Liver (tissue), 9 donors: Measurements from ENCODE around the gene ZNF524. TPM values are rescaled to one million over a fixed set of nuclear protein-coding genes. Genes with fewer than 3 reads are reported as not detected.

ENCODE experiments used
- DNase-seq: peaks from one replicate; pipeline ENCODE4 v3.0.0-alpha.2; 2017; ENCODE audit warnings: low spot score
- H3K27ac ChIP-seq, 2 donors: one replicate each; pipeline ENCODE4 v1.7.0; 2013; ENCODE audit warnings: inconsistent platforms in 2 of 2, low read length in 2 of 2, control low read depth in 1 of 2, low read depth in 1 of 2, mild to moderate bottlenecking in 1 of 2
- H3K27me3 ChIP-seq, 4 donors: one replicate each; pipeline versions ENCODE4 v1.6.1 to v1.7.0; 2013; ENCODE audit warnings: low read length in 3 of 4, inconsistent platforms in 1 of 4, mild to moderate bottlenecking in 1 of 4, moderate library complexity in 1 of 4; ENCODE audit not compliant: control insufficient read depth in 4 of 4, insufficient read depth in 4 of 4
- H3K36me3 ChIP-seq, 4 donors: one replicate each; pipeline versions ENCODE4 v1.6.1 to v1.7.0; 2013; ENCODE audit warnings: low read length in 3 of 4, mild to moderate bottlenecking in 3 of 4, low read depth in 1 of 4, moderate library complexity in 1 of 4; ENCODE audit not compliant: control insufficient read depth in 4 of 4, insufficient read depth in 3 of 4
- H3K4me1 ChIP-seq, 4 donors: one replicate each; pipeline versions ENCODE4 v1.6.1 to v1.7.0; 2013; ENCODE audit warnings: low read length in 3 of 4, mild to moderate bottlenecking in 3 of 4, moderate library complexity in 1 of 4; ENCODE audit not compliant: control insufficient read depth in 4 of 4, insufficient read depth in 4 of 4
- H3K4me3 ChIP-seq, 3 donors: one replicate each; pipeline versions ENCODE4 v1.6.1 to v1.7.0; 2013; ENCODE audit warnings: low read length in 3 of 3, control low read depth in 1 of 3, low read depth in 1 of 3, mild to moderate bottlenecking in 1 of 3
- H3K9ac ChIP-seq, 2 donors: one replicate each; pipeline ENCODE4 v1.7.0; 2013; ENCODE audit warnings: low read length in 2 of 2, mild to moderate bottlenecking in 2 of 2, moderate library complexity in 2 of 2, control low read depth in 1 of 2, low read depth in 1 of 2
- H3K9me3 ChIP-seq, 4 donors: one replicate each; pipeline versions ENCODE4 v1.6.1 to v1.7.0; 2013; ENCODE audit warnings: low read length in 3 of 4; ENCODE audit not compliant: control insufficient read depth in 4 of 4
- EGR1 ChIP-seq, 2 donors: IDR thresholded peaks; 2 replicates each; pipeline ENCODE4 v1.6.1; 2016 to 2018; ENCODE audit warnings: antibody characterized with exemption in 2 of 2, low read depth in 2 of 2
- FOXA2 ChIP-seq: IDR thresholded peaks from 2 replicates; pipeline ENCODE4 v1.6.1; 2016; ENCODE audit warnings: antibody characterized with exemption
- GABPA ChIP-seq, 2 donors: IDR thresholded peaks in 1 of 2; conservative IDR thresholded peaks in 1 of 2; 2 replicates each; pipeline ENCODE4 v1.6.1; 2016; ENCODE audit warnings: antibody characterized with exemption in 2 of 2, mild to moderate bottlenecking in 1 of 2, moderate library complexity in 1 of 2
- HNF4A ChIP-seq, 2 donors: conservative IDR thresholded peaks; 2 replicates each; pipeline ENCODE4 v1.6.1; 2016; ENCODE audit warnings: antibody characterized with exemption in 2 of 2, mild to moderate bottlenecking in 2 of 2
- HNF4G ChIP-seq: IDR thresholded peaks from 2 replicates; pipeline ENCODE4 v1.6.1; 2016; ENCODE audit warnings: antibody characterized with exemption
- JUND ChIP-seq, 2 donors: IDR thresholded peaks; 2 replicates each; pipeline ENCODE4 v1.6.1; 2016; ENCODE audit warnings: antibody characterized with exemption in 2 of 2
- NR2F2 ChIP-seq: IDR thresholded peaks from 2 replicates; pipeline ENCODE4 v1.6.1; 2016; ENCODE audit warnings: antibody characterized with exemption
- RAD21 ChIP-seq, 2 donors: IDR thresholded peaks; 2 replicates each; pipeline ENCODE4 v1.6.1; 2016; ENCODE audit warnings: antibody characterized with exemption in 2 of 2, mild to moderate bottlenecking in 2 of 2
- RXRA ChIP-seq, 2 donors: IDR thresholded peaks; 2 replicates each; pipeline ENCODE4 v1.6.1; 2017 to 2018; ENCODE audit warnings: antibody characterized with exemption in 2 of 2, mild to moderate bottlenecking in 1 of 2
- SP1 ChIP-seq: IDR thresholded peaks from 2 replicates; pipeline ENCODE4 v1.6.1; 2018; ENCODE audit warnings: antibody characterized with exemption, mild to moderate bottlenecking
- TAF1 ChIP-seq: conservative IDR thresholded peaks from 2 replicates; pipeline ENCODE4 v1.6.1; 2016; ENCODE audit warnings: antibody characterized with exemption, mild to moderate bottlenecking
- YY1 ChIP-seq: IDR thresholded peaks from 2 replicates; pipeline ENCODE4 v1.6.1; 2016; ENCODE audit warnings: antibody characterized with exemption, mild to moderate bottlenecking
- WGBS: extraction: QIAGEN DNeasy Blood & Tissue Kit; methylation state at CpG from one replicate; pipeline ENCODE4 v1.1.7; 2013; 5-methylcytosine and 5-hydroxymethylcytosine counted together
- polyA plus RNA-seq, 2 donors: library from polyadenylated mRNA; stranded (reverse) in 1 of 2; unstranded in 1 of 2; fragments of 200-250 nt in 1 of 2; fragments of >200 nt in 1 of 2; fragmentation: Nextera tagmentation in 1 of 2; extraction: Ambion mirVana in 1 of 2; gene quantifications; one replicate each; pipeline versions ENCODE4 v1.2.1 to v1.2.3, GENCODE V29; 2013 to 2015
- total RNA-seq, 2 donors: library from RNA; depleted of rRNA; stranded (reverse); fragments of >200 nt; gene quantifications; one replicate each; pipeline ENCODE4 v1.2.3, GENCODE V29; 2014
- TF ChIP-seq, protein P1 (sequence below): IDR thresholded peaks from 2 replicates; pipeline ENCODE4 v1.6.1; 2016; ENCODE audit warnings: antibody characterized with exemption
- TF ChIP-seq, protein P2 (sequence below): IDR thresholded peaks from 2 replicates; pipeline ENCODE4 v1.6.1; 2016; ENCODE audit warnings: antibody characterized with exemption
- TF ChIP-seq, protein P3 (sequence below): fragments of 150-350 bp; IDR thresholded peaks from 2 replicates; pipeline ENCODE4 v1.5.1; 2017; ENCODE audit warnings: improper control_type of control experiment, low read depth, low read length; ENCODE audit not compliant: missing input control
- TF ChIP-seq, protein P4 (sequence below): IDR thresholded peaks from 2 replicates; pipeline ENCODE4 v1.6.1; 2016; ENCODE audit warnings: antibody characterized with exemption, mild to moderate bottlenecking
- donor health status: healthy.
- donor health status: healthy.
- donor health status: healthy.
- donor health status: healthy.
- donor health status: healthy.

Gene ZNF524
- total and polyA plus RNA-seq, 4 donors = 6.7 to 12.3 (median 10.2) TPM

DNA sequence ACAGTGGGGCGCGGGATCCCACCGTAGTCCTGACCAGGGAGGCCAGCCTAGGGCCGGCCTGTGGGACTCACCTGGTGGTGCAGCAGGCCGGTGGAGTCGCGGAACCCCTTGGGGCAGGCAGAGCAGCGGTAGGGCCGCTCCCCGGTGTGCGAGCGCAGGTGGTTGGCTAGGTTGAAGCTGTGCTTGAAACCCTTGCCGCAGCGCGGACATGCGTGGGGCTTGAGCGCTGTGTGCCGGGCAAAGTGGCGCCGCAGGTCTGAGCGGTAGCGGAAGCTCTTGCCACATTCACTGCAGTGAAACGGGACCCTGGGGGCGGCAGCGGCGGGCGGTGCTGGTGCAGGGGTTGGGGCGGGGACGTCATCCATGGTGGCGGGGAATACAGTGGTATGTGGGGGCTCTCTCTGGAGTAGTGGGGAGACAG lies 2.6 kb upstream of the ZNF524 start:
- Histone ChIP-seq H3K36me3 (peaks cover 3 to 24% (median 12%) of the 10 kb centered on the region in 4 donors), H3K27me3 (no peaks in the 10 kb centered on the region), H3K4me3 (no peak overlapping the region), H3K9me3 (no peaks in the 10 kb centered on the region), H3K4me1 (peaks cover 1 to 12% (median 11%) of the 10 kb centered on the region in 4 donors), H3K27ac (no peak overlapping the region), H3K9ac (no peak overlapping the region)
- TF ChIP-seq, protein P1, sequence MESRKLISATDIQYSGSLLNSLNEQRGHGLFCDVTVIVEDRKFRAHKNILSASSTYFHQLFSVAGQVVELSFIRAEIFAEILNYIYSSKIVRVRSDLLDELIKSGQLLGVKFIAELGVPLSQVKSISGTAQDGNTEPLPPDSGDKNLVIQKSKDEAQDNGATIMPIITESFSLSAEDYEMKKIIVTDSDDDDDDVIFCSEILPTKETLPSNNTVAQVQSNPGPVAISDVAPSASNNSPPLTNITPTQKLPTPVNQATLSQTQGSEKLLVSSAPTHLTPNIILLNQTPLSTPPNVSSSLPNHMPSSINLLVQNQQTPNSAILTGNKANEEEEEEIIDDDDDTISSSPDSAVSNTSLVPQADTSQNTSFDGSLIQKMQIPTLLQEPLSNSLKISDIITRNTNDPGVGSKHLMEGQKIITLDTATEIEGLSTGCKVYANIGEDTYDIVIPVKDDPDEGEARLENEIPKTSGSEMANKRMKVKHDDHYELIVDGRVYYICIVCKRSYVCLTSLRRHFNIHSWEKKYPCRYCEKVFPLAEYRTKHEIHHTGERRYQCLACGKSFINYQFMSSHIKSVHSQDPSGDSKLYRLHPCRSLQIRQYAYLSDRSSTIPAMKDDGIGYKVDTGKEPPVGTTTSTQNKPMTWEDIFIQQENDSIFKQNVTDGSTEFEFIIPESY = no peak
- WGBS = 98% methylated on average over 30 of the region's 30 CpGs
- no peak for DNase-seq

DNA sequence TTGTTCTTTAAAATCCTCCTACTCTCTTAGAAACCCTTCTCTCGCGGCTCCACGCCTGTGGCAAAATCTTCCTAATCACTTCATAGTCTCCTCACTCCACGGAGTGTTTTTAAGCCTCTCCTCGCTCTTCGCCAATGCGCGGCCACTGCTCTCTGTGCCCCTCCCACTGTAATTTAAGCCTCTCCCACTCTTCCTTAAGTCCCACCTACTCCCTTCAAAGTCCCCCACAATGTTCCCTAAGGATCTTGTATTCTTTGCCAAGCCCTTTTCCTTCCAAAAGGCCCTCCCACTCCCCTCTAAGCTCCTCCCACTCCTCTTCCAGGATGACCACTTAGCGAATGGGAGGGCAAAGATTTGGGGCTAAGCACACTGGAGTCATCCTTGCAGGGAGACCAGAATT lies 2.1 kb upstream of the ZNF524 start:
- no peak for TF ChIP-seq TAF1
- TF ChIP-seq SP1 = no peak
- TF ChIP-seq, protein P2, sequence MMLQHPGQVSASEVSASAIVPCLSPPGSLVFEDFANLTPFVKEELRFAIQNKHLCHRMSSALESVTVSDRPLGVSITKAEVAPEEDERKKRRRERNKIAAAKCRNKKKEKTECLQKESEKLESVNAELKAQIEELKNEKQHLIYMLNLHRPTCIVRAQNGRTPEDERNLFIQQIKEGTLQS = no peak
- no peak for TF ChIP-seq HNF4G
- 95% methylated on average over 9 of the region's 9 CpGs for WGBS
- no peak for DNase-seq
- Histone ChIP-seq H3K9ac (no peak overlapping the region), H3K27ac (no peak overlapping the region), H3K4me3 (no peak overlapping the region), H3K4me1 (peaks cover 1 to 12% (median 11%) of the 10 kb centered on the region in 4 donors), H3K27me3 (no peaks in the 10 kb centered on the region), H3K36me3 (peaks cover 3 to 23% (median 10%) of the 10 kb centered on the region in 4 donors), H3K9me3 (no peaks in the 10 kb centered on the region)

DNA sequence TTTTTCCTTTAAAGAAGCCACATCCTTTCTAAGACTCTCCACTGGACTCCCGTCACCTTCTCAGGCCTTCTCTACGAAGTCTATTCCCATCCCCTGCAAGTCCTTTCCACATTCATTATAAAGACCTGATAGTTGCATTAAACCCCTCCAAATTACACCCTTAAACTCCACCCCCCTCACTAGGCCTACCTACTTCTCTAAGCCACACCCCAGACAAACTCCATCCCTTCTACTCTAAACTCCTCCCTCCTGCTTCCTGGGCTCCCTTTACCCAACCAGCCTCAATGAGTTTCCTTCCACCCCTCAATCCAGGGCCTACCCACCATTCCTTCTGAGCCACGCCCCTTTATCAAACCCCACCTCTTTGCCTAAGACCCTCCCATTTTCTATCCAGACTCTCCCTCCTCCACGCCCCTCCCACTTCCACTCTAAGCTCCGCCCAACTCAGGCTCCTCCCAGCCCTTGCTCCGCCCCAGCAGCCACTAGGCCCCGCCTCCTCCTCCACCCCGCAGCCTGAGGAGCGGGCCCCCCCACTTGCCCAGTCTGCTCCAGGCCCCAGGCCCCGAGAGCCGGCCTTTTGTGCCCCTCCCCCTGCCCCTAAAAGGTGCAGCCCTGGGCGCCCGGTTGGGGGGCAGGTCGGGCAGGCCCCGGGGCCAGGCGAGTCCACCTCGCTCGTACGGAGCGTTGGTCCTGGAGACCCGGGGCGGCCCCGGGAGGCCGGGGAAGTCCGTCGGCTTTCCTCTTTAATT lies 1.2 kb upstream of the ZNF524 start:
- H3K27me3 ChIP-seq = no peaks in the 10 kb centered on the region
- no peaks in the 10 kb centered on the region for H3K9me3 ChIP-seq
- no peak overlapping the region for H3K9ac ChIP-seq
- WGBS = 7% methylated on average over 26 of the region's 26 CpGs
- peak; percentile 96 for DNase-seq
- peak overlapping the region; percentile 92 to 96 for H3K27ac ChIP-seq
- H3K4me1 ChIP-seq = peaks cover 1 to 12% (median 11%) of the 10 kb centered on the region in 4 donors
- peaks cover 0 to 20% (median 8%) of the 10 kb centered on the region in 4 donors for H3K36me3 ChIP-seq
- H3K4me3 ChIP-seq = peak overlapping the region; percentile 78 to 91 (median 85)
- TF ChIP-seq RAD21 (IDR thresholded peaks at IDR 0.05) = peak in 1 of 2 donors; percentile 4
- TF ChIP-seq, protein P3, sequence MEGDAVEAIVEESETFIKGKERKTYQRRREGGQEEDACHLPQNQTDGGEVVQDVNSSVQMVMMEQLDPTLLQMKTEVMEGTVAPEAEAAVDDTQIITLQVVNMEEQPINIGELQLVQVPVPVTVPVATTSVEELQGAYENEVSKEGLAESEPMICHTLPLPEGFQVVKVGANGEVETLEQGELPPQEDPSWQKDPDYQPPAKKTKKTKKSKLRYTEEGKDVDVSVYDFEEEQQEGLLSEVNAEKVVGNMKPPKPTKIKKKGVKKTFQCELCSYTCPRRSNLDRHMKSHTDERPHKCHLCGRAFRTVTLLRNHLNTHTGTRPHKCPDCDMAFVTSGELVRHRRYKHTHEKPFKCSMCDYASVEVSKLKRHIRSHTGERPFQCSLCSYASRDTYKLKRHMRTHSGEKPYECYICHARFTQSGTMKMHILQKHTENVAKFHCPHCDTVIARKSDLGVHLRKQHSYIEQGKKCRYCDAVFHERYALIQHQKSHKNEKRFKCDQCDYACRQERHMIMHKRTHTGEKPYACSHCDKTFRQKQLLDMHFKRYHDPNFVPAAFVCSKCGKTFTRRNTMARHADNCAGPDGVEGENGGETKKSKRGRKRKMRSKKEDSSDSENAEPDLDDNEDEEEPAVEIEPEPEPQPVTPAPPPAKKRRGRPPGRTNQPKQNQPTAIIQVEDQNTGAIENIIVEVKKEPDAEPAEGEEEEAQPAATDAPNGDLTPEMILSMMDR = no peak
- TF ChIP-seq HNF4G = no peak
- TF ChIP-seq SP1 = peak; percentile 54
- TF ChIP-seq GABPA (IDR thresholded peaks at IDR 0.05 in 1 of 2, conservative IDR thresholded peaks at IDR 0.05 in 1 of 2) = no peak
- no peak for TF ChIP-seq YY1
- TF ChIP-seq, protein P1 = no peak
- no peak for TF ChIP-seq HNF4A (conservative IDR thresholded peaks at IDR 0.05)
- TF ChIP-seq, protein P2 = no peak
- TF ChIP-seq, protein P4, sequence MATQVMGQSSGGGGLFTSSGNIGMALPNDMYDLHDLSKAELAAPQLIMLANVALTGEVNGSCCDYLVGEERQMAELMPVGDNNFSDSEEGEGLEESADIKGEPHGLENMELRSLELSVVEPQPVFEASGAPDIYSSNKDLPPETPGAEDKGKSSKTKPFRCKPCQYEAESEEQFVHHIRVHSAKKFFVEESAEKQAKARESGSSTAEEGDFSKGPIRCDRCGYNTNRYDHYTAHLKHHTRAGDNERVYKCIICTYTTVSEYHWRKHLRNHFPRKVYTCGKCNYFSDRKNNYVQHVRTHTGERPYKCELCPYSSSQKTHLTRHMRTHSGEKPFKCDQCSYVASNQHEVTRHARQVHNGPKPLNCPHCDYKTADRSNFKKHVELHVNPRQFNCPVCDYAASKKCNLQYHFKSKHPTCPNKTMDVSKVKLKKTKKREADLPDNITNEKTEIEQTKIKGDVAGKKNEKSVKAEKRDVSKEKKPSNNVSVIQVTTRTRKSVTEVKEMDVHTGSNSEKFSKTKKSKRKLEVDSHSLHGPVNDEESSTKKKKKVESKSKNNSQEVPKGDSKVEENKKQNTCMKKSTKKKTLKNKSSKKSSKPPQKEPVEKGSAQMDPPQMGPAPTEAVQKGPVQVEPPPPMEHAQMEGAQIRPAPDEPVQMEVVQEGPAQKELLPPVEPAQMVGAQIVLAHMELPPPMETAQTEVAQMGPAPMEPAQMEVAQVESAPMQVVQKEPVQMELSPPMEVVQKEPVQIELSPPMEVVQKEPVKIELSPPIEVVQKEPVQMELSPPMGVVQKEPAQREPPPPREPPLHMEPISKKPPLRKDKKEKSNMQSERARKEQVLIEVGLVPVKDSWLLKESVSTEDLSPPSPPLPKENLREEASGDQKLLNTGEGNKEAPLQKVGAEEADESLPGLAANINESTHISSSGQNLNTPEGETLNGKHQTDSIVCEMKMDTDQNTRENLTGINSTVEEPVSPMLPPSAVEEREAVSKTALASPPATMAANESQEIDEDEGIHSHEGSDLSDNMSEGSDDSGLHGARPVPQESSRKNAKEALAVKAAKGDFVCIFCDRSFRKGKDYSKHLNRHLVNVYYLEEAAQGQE = peak; percentile 20
- no peak for TF ChIP-seq RXRA (IDR thresholded peaks at IDR 0.05)
- TF ChIP-seq FOXA2 = no peak
- no peak for TF ChIP-seq TAF1
- peak in 1 of 2 donors; percentile 3 for TF ChIP-seq EGR1 (IDR thresholded peaks at IDR 0.05; ENCODE audit: low read depth in 2 of 2)
- peak in 1 of 2 donors; percentile 20 for TF ChIP-seq JUND (IDR thresholded peaks at IDR 0.05)
- TF ChIP-seq NR2F2 = no peak
